CD8-positive, alpha-beta memory T cell (primary cell): Measurements from ENCODE around the gene OR10D3. TPM values are rescaled to one million over a fixed set of nuclear protein-coding genes. Genes with fewer than 3 reads are reported as not detected.
"Not testable (repeated sequence)": the region's sequence is repeated elsewhere in the genome, so short reads cannot be mapped to it uniquely, and the experiment has no call there.

Source experiments
- CTCF ChIA-PET: fragments of 350-600 bp; sonication (Branson Sonifier 250); formaldehyde crosslinking; loops from one replicate; lab custom pipeline; 2021; ENCODE audit warnings: antibody characterized with exemption; lab: Charles Lee
- POLR2A ChIA-PET: fragments of 350-600 bp; sonication (Branson Sonifier 250); formaldehyde crosslinking; loops from one replicate; lab custom pipeline; 2021; ENCODE audit warnings: antibody characterized with exemption; lab: Charles Lee
- DNase-seq, 5 donors: peaks; one replicate each; pipeline versions ENCODE4 v3.0.0 to v3.0.0-alpha.2; 2020 to 2022; ENCODE audit warnings: mixed read lengths in 1 of 5
- H3K27ac ChIP-seq: one replicate; pipeline ENCODE4 v1.7.0; 2013; ENCODE audit warnings: low read depth, mild to moderate bottlenecking, low read length, moderate library complexity
- H3K27me3 ChIP-seq: 2 replicates; pipeline ENCODE4 v1.7.0; 2013; ENCODE audit warnings: low read length, mild to moderate bottlenecking; ENCODE audit not compliant: insufficient read depth, poor library complexity, severe bottlenecking
- H3K36me3 ChIP-seq: 2 replicates; pipeline ENCODE4 v1.7.0; 2013; ENCODE audit warnings: mild to moderate bottlenecking, low read length, moderate library complexity; ENCODE audit not compliant: insufficient read depth
- H3K4me1 ChIP-seq: 2 replicates; pipeline ENCODE4 v1.7.0; 2013; ENCODE audit warnings: mild to moderate bottlenecking, low read length, moderate library complexity; ENCODE audit not compliant: insufficient read depth
- H3K4me3 ChIP-seq: 2 replicates; pipeline ENCODE4 v1.7.0; 2013; ENCODE audit warnings: mild to moderate bottlenecking, low read length
- H3K9me3 ChIP-seq: 2 replicates; pipeline ENCODE4 v1.7.0; 2013; ENCODE audit warnings: mild to moderate bottlenecking, low read length
- H3K27ac Mint-ChIP-seq, 8 donors: one replicate each; pipeline ENCODE4 v1.8.0; 2020 to 2021; ENCODE audit warnings: mixed read lengths in 8 of 8, mild to moderate bottlenecking in 6 of 8, inconsistent platforms in 3 of 8, moderate library complexity in 3 of 8
- H3K27me3 Mint-ChIP-seq, 2 donors: one replicate each; pipeline ENCODE4 v1.8.0; 2020 to 2021; ENCODE audit warnings: mixed read lengths in 2 of 2, mild to moderate bottlenecking in 1 of 2, moderate library complexity in 1 of 2
- H3K36me3 Mint-ChIP-seq, 3 donors: one replicate each; pipeline ENCODE4 v1.8.0; 2020 to 2021; ENCODE audit warnings: mixed read lengths in 3 of 3, inconsistent platforms in 1 of 3, mild to moderate bottlenecking in 1 of 3
- H3K4me1 Mint-ChIP-seq, 3 donors: one replicate each; pipeline ENCODE4 v1.8.0; 2020 to 2021; ENCODE audit warnings: mixed read lengths in 3 of 3, inconsistent platforms in 1 of 3, mild to moderate bottlenecking in 1 of 3
- H3K4me3 Mint-ChIP-seq, 7 donors: one replicate each; pipeline ENCODE4 v1.8.0; 2020 to 2021; ENCODE audit warnings: mixed read lengths in 7 of 7, mild to moderate bottlenecking in 6 of 7, moderate library complexity in 4 of 7, inconsistent platforms in 2 of 7
- H3K9me3 Mint-ChIP-seq, 5 donors: one replicate each; pipeline ENCODE4 v1.8.0; 2020 to 2022; ENCODE audit warnings: mixed read lengths in 5 of 5, mild to moderate bottlenecking in 3 of 5, moderate library complexity in 2 of 5, inconsistent platforms in 1 of 5
- polyA plus RNA-seq: library from polyadenylated mRNA; unstranded; fragments of 300-500 nt; fragmentation: Illumina TruSeq; gene quantifications from one replicate; pipeline ENCODE4 v1.2.3, GENCODE V29; 2021
- total RNA-seq, 2 experiments: library from RNA; stranded (reverse); gene quantifications; one replicate each; pipeline ENCODE4 v1.2.3, GENCODE V29; 2021

Gene OR10D3
- total and polyA plus RNA-seq, 3 experiments from 2014 or later = not detected

DNA sequence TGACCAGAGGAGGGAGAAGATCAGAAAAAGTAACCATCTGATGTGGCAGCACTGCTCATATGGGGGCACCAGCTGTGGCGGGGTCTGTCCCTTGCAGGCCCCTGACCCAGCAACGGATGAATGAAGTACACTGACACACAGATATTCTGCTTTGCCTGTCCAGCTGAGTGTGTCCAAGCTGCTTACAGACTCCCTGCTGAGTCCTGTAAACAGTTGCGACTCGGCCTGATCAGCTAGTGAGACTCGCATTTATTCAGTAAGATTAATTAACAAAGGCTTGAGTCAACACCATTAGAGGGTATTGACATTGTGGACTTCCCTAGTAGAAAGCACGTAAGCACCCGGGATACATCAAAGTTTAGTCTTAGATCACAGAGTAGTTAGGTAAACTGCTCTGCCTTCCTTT is 15.3 kb upstream of the OR10D3 start:
- H3K9me3 Mint-ChIP-seq = peaks cover 0 to 3% (median 3%) of the 10 kb centered on the region in 5 donors
- CTCF ChIA-PET = no interaction called here

DNA sequence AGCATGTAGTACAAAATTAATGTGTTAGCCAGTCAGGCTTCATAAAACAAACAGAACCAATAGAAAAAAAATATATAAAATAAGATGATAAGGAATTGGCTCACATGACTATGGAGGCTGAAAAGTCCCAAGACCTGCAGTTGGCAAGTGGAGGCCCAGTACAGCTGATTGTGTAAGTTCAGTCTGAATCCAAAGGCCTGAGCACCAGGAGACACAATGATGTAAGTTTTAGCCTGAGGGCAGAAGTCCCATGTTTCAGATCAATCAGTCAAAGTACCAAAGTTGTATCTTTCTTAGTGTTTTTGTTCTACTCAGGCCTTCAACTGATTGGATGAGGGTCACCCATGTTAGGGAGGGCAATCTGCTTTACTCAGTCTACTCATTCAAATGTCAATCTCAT is 14.3 kb upstream of the OR10D3 start:
- H3K9me3 Mint-ChIP-seq = peaks cover 0 to 3% (median 3%) of the 10 kb centered on the region in 5 donors
- DNase-seq = no peak
- peaks cover 1 to 17% of the 10 kb centered on the region in 2 donors for H3K27me3 Mint-ChIP-seq
- H3K4me3 Mint-ChIP-seq = no peak overlapping the region
- ChIA-PET POLR2A (no interaction called here), CTCF (no interaction called here)
- Histone ChIP-seq H3K27ac (no peak overlapping the region), H3K27me3 (no peaks in the 10 kb centered on the region), H3K4me3 (no peak overlapping the region), H3K4me1 (no peaks in the 10 kb centered on the region), H3K9me3 (no peaks in the 10 kb centered on the region), H3K36me3 (no peaks in the 10 kb centered on the region)
- no peaks in the 10 kb centered on the region for H3K4me1 Mint-ChIP-seq
- H3K36me3 Mint-ChIP-seq = no peaks in the 10 kb centered on the region
- H3K27ac Mint-ChIP-seq = no peak overlapping the region

More for the DNA sequence above, 15.3 kb upstream of the OR10D3 start:
- POLR2A ChIA-PET = no interaction called here
- no peaks in the 10 kb centered on the region for H3K4me1 Mint-ChIP-seq
- H3K36me3 Mint-ChIP-seq = no peaks in the 10 kb centered on the region
- no peak overlapping the region for H3K27ac ChIP-seq
- H3K27me3 ChIP-seq = no peaks in the 10 kb centered on the region
- H3K36me3 ChIP-seq = no peaks in the 10 kb centered on the region
- no peak for DNase-seq
- no peaks in the 10 kb centered on the region for H3K9me3 ChIP-seq
- no peaks in the 10 kb centered on the region for H3K4me1 ChIP-seq
- H3K27ac Mint-ChIP-seq = no peak overlapping the region
- H3K4me3 ChIP-seq = no peak overlapping the region
- no peak overlapping the region for H3K4me3 Mint-ChIP-seq
- H3K27me3 Mint-ChIP-seq = peaks cover 1 to 17% of the 10 kb centered on the region in 2 donors

DNA sequence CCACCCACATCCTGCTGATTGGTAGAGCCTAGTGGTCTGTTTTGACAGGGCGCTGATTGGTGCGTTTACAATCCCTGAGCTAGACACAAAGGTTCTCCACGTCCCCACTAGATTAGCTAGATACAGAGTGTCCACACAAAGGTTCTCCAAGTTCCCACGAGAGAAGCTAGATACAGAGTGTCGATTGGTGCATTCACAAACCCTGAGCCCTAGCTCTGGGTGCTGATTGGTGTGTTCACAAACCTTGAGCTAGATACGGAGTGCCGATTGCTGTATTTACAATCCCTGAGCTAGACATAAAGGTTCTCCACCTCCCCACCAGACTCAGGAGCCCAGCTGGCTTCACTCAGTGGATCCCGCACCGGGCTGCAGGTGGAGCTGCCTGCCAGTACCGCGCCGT is 12.8 kb upstream of the OR10D3 start:
- H3K4me3 Mint-ChIP-seq, H3K27me3 ChIP-seq, H3K4me1 Mint-ChIP-seq, CTCF ChIA-PET, H3K27ac Mint-ChIP-seq, H3K4me3 ChIP-seq, DNase-seq, POLR2A ChIA-PET, H3K4me1 ChIP-seq, H3K9me3 Mint-ChIP-seq, H3K36me3 ChIP-seq, H3K9me3 ChIP-seq, H3K27ac ChIP-seq, H3K36me3 Mint-ChIP-seq: not testable (repeated sequence)
- peaks cover 1 to 17% of the 10 kb centered on the region in 2 donors for H3K27me3 Mint-ChIP-seq

DNA sequence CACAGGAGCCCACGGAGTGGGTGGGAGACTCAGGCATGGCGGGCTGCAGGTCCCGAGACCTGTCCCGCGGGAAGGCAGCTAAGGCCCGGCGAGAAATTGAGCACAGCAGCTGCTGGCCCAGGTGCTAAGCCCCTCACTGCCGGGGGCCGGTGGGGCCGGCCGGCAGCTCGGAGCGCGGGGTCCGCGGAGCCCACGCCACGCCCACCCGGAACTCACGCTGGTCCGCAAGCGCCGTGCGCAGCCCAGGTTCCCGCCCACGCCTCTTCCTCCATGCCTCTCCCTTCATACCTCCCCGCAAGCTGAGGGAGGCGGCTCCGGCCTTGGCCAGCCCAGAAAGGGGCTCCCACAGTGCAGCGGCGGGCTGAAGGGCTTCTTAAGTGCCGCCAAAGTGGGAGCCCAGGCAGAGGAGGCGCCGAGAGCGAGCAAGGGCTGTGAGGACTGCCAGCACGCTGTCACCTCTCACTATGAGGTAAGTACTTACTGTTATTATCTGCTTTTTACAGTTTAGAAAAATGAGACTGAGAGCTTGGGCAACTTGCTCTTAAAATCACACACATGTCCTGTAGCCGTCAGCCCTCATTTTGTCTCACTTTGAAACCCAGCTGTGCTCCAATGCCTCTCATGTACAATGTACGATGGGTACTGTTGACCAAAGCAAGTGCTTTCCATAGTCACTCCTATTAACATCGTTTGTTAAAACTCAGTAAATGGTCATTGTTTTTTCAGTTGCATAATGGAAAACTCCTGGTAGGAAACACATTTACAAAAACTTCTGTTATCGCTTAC is 12.2 kb upstream of the OR10D3 start:
- no peaks in the 10 kb centered on the region for H3K27me3 ChIP-seq

DNA sequence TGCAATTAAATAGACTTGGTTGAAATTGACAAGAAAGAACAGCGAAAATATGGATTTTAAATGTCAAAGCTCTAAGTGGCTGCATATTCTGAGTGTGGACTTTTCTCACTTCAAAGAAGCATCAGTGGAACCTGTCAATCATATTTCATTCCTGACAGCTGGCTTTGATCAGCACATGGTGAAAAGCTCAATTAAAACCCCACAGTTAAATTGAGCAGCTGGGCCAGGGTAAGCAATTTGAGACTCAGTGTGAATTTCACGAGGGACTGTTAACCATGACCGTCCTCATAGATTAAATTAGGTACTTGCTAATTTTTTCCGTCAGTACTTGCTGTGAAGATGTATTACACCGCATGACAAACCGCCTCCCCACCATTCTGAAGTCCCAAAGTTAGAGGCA is 11.0 kb upstream of the OR10D3 start:
- H3K4me1 Mint-ChIP-seq = no peaks in the 10 kb centered on the region
- no peak overlapping the region for H3K4me3 Mint-ChIP-seq
- ChIA-PET CTCF (no interaction called here), POLR2A (no interaction called here)
- Histone ChIP-seq H3K4me3 (no peak overlapping the region), H3K9me3 (no peaks in the 10 kb centered on the region), H3K36me3 (no peaks in the 10 kb centered on the region), H3K27me3 (no peaks in the 10 kb centered on the region), H3K27ac (no peak overlapping the region), H3K4me1 (no peaks in the 10 kb centered on the region)
- DNase-seq = no peak
- no peaks in the 10 kb centered on the region for H3K9me3 Mint-ChIP-seq
- H3K36me3 Mint-ChIP-seq = no peaks in the 10 kb centered on the region
- no peak overlapping the region for H3K27ac Mint-ChIP-seq
- peaks cover 0 to 10% of the 10 kb centered on the region in 2 donors for H3K27me3 Mint-ChIP-seq

More for the DNA sequence above, 12.2 kb upstream of the OR10D3 start:
- Histone ChIP-seq H3K27ac (peak overlapping the region; percentile 16), H3K4me1 (no peaks in the 10 kb centered on the region), H3K36me3 (no peaks in the 10 kb centered on the region), H3K9me3 (no peaks in the 10 kb centered on the region), H3K4me3 (no peak overlapping the region)
- no peak for DNase-seq
- Mint-ChIP-seq H3K36me3 (no peaks in the 10 kb centered on the region), H3K27me3 (peaks cover 0 to 17% of the 10 kb centered on the region in 2 donors), H3K27ac (no peak overlapping the region), H3K4me1 (no peaks in the 10 kb centered on the region), H3K9me3 (no peaks in the 10 kb centered on the region), H3K4me3 (no peak overlapping the region)
- ChIA-PET CTCF (no interaction called here), POLR2A (no interaction called here)

DNA sequence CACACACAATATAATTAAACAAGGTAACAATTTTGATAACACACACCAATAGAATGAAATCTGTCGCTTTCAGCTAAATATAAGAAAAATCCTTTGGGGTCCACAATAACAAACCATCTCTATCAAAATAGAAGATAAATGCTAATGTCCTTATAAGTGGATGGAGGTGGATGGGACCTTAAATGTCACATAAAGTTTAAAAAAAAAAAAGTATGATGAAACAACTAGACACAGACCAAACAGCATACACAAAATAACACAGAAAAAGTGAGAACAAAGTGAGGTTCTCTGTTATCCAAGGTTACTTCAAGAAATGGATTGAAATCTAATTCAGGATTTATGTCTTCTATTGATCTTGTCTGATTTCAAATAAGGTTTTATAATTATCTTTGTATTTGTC is 10.5 kb upstream of the OR10D3 start:
- no peak overlapping the region for H3K27ac ChIP-seq
- H3K9me3 ChIP-seq = no peaks in the 10 kb centered on the region
- Mint-ChIP-seq H3K27me3 (peaks cover 0 to 5% of the 10 kb centered on the region in 2 donors), H3K36me3 (no peaks in the 10 kb centered on the region), H3K9me3 (no peaks in the 10 kb centered on the region), H3K4me1 (no peaks in the 10 kb centered on the region), H3K27ac (no peak overlapping the region), H3K4me3 (no peak overlapping the region)
- no peaks in the 10 kb centered on the region for H3K4me1 ChIP-seq
- CTCF ChIA-PET = no interaction called here
- H3K36me3 ChIP-seq = no peaks in the 10 kb centered on the region
- H3K27me3 ChIP-seq = no peaks in the 10 kb centered on the region
- no peak for DNase-seq
- H3K4me3 ChIP-seq = no peak overlapping the region
- POLR2A ChIA-PET = no interaction called here

DNA sequence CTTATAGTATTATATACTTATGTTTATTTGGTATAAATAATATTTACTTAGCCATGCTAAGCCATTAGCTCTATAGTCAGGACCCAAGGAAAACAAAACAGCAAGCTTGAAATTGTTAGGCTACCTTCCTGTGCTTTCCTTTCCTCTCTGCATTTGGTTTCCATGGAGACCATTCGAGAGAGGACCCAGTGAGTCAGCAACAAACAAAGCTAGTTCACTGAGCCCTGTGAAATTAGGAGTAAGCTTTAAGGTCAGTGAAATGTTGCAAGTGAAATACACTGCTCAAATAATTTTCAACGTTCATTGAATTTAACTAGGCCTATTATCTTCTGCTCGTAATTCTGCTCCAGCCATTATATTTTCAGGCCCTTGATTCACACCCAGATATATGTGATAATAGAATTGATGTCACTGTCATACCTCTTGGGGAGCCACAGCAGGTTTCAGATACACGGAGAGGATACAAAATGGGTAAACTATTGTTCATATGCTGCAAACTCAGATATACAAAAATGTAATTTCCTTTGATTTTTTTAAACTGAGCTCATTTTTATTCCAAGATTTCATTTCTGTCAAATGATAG is 9.1 kb upstream of the OR10D3 start:
- Histone ChIP-seq H3K4me1 (no peaks in the 10 kb centered on the region), H3K4me3 (no peak overlapping the region), H3K27ac (no peak overlapping the region), H3K36me3 (no peaks in the 10 kb centered on the region), H3K27me3 (no peaks in the 10 kb centered on the region), H3K9me3 (no peaks in the 10 kb centered on the region)
- POLR2A ChIA-PET = no interaction called here
- no peaks in the 10 kb centered on the region for H3K9me3 Mint-ChIP-seq
- H3K27me3 Mint-ChIP-seq = peaks cover 0 to under 1% of the 10 kb centered on the region in 2 donors
- no peak overlapping the region for H3K4me3 Mint-ChIP-seq
- H3K36me3 Mint-ChIP-seq = no peaks in the 10 kb centered on the region
- DNase-seq = no peak
- no peaks in the 10 kb centered on the region for H3K4me1 Mint-ChIP-seq
- H3K27ac Mint-ChIP-seq = no peak overlapping the region
- CTCF ChIA-PET = no interaction called here

DNA sequence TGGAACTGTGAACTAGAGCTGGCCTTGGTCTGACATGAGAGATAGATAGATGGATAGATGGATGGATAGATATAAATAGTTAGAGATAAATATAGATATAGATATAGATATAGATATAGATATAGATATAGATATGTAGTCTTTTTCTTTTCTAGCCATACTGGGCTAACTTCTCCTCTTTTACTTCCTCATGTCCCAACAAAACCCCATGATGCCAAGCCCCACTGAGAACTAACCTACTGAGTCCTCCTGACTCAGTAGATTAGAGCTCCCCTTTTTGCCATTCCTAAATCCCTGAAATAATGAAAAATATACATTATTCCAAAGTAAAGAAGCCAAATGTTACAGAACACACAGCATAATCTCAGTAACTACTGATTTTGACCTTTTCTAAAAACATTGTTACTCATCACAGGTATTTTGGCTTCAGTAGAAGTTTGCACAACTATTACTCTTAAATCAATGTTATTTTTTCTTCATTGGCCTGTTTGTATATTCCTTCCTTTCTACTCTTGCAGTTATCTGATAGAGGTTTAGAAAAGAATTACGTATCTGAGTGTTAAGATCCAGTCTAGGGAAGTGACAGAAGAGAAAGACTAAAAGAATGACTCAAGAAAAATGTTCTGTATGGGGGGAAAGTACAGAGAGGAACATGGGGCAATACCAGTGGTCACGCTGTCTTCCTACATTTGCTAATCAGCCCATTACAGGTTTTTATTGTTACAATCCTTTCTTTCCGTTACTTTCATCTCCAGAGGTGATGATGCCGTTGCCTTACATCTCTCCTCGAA is 6.0 kb upstream of the OR10D3 start:
- Histone ChIP-seq H3K9me3 (no peaks in the 10 kb centered on the region), H3K36me3 (no peaks in the 10 kb centered on the region), H3K27me3 (no peaks in the 10 kb centered on the region), H3K27ac (no peak overlapping the region), H3K4me1 (no peaks in the 10 kb centered on the region), H3K4me3 (no peak overlapping the region)
- Mint-ChIP-seq H3K36me3 (no peaks in the 10 kb centered on the region), H3K27me3 (no peaks in the 10 kb centered on the region), H3K4me3 (no peak overlapping the region), H3K27ac (no peak overlapping the region), H3K9me3 (peaks cover 0 to 2% (median 0%) of the 10 kb centered on the region in 5 donors), H3K4me1 (no peaks in the 10 kb centered on the region)
- ChIA-PET POLR2A (no interaction called here), CTCF (no interaction called here)
- no peak for DNase-seq
